GM23248 (cell line): ENCODE measurements around the gene HDAC3. TPM values are rescaled to one million over a fixed set of nuclear protein-coding genes. Genes with fewer than 3 reads are reported as not detected.

Experiments used
- DNase-seq: peaks from one replicate; pipeline ENCODE4 v3.0.0-alpha.2; 2015
- H2AFZ ChIP-seq: fragments of 200-600 bp; sonication (generic); 2 replicates; pipeline ENCODE4 v1.6.1; 2016; ENCODE audit warnings: antibody characterized with exemption
- H3F3A ChIP-seq: fragments of 200-600 bp; sonication (generic); 2 replicates; pipeline ENCODE4 v1.6.1; 2016; ENCODE audit warnings: mild to moderate bottlenecking, antibody characterized with exemption, mixed run types; ENCODE audit not compliant: insufficient read depth
- H3K27ac ChIP-seq: fragments of 200-600 bp; sonication (generic); 2 replicates; pipeline ENCODE4 v1.5.1; 2016; ENCODE audit warnings: mild to moderate bottlenecking
- H3K27me3 ChIP-seq: fragments of 200-600 bp; sonication (generic); replicated peaks from 2 replicates; pipeline ENCODE4 v1.6.1; 2016; ENCODE audit warnings: mild to moderate bottlenecking; ENCODE audit not compliant: insufficient read depth
- H3K36me3 ChIP-seq: fragments of 200-600 bp; sonication (generic); 2 replicates; pipeline ENCODE4 v1.6.1; 2016; ENCODE audit warnings: low read depth, mild to moderate bottlenecking
- H3K4me1 ChIP-seq: fragments of 200-600 bp; sonication (generic); 2 replicates; pipeline ENCODE4 v1.6.1; 2016; ENCODE audit warnings: mild to moderate bottlenecking; ENCODE audit not compliant: insufficient read depth
- H3K4me2 ChIP-seq: fragments of 200-600 bp; sonication (generic); one replicate; pipeline ENCODE4 v1.6.1; 2016; ENCODE audit warnings: mild to moderate bottlenecking; ENCODE audit not compliant: unreplicated experiment
- H3K4me3 ChIP-seq: fragments of 200-600 bp; sonication (generic); 2 replicates; pipeline ENCODE4 v1.5.1; 2016; ENCODE audit warnings: mild to moderate bottlenecking
- H3K79me2 ChIP-seq: fragments of 200-600 bp; sonication (generic); 2 replicates; pipeline ENCODE4 v1.6.1; 2016; ENCODE audit warnings: mild to moderate bottlenecking; ENCODE audit not compliant: insufficient read depth
- H3K9ac ChIP-seq: fragments of 200-600 bp; sonication (generic); 2 replicates; pipeline ENCODE4 v1.6.1; 2016; ENCODE audit warnings: mild to moderate bottlenecking
- H3K9me2 ChIP-seq: fragments of 200-600 bp; sonication (generic); 2 replicates; pipeline ENCODE4 v1.6.1; 2016; ENCODE audit warnings: mixed run types, mild to moderate bottlenecking, moderate library complexity; ENCODE audit not compliant: insufficient read depth
- H3K9me3 ChIP-seq: fragments of 200-600 bp; sonication (generic); one replicate; pipeline ENCODE4 v1.6.1; 2017; ENCODE audit warnings: low read depth
- H4K20me1 ChIP-seq: fragments of 200-600 bp; sonication (generic); 2 replicates; pipeline ENCODE4 v1.6.0; 2016; ENCODE audit not compliant: insufficient read depth
- EZH2 ChIP-seq: fragments of 200-600 bp; sonication (generic); IDR thresholded peaks from 2 replicates; pipeline ENCODE4 v1.6.1; 2018; ENCODE audit warnings: antibody characterized with exemption, mild to moderate bottlenecking; ENCODE audit not compliant: insufficient read depth, poor library complexity, severe bottlenecking
- EZH2phosphoT487 ChIP-seq: fragments of 200-600 bp; sonication (generic); IDR thresholded peaks from 2 replicates; pipeline ENCODE4 v1.6.1; 2018; ENCODE audit warnings: antibody characterized with exemption, moderate library complexity, mild to moderate bottlenecking, low read depth; ENCODE audit not compliant: insufficient read depth
- WGBS, 2 experiments: methylation state at CpG; one replicate each; pipeline ENCODE4 v1.1.6; 2015 to 2017; ENCODE audit warnings: low lambda C conversion rate in 2 of 2, low coverage in 1 of 2; ENCODE audit errors: missing lambda C conversion rate in 2 of 2; 5-methylcytosine and 5-hydroxymethylcytosine counted together
- in situ Hi-C: fragments of 300-500 bp; cut with MboI; formaldehyde crosslinking; loops from 2 replicates; pipeline ENCODE4 v1.15.0; 2020
- polyA plus RNA-seq: library from polyadenylated mRNA; unstranded; fragments of >200 nt; fragmentation: Nextera tagmentation; extraction: Ambion mirVana; gene quantifications from 2 replicates; pipeline ENCODE4 v1.2.1, GENCODE V29; 2016
- total RNA-seq: library from RNA; depleted of rRNA; stranded (reverse); fragments of >200 nt; shearing (Covaris generic); gene quantifications from 2 replicates; pipeline ENCODE4 v1.2.3, GENCODE V29; 2014

Gene HDAC3
- total and polyA plus RNA-seq, 2 experiments from 2014 or later: 53.2 to 62.9 TPM

DNA sequence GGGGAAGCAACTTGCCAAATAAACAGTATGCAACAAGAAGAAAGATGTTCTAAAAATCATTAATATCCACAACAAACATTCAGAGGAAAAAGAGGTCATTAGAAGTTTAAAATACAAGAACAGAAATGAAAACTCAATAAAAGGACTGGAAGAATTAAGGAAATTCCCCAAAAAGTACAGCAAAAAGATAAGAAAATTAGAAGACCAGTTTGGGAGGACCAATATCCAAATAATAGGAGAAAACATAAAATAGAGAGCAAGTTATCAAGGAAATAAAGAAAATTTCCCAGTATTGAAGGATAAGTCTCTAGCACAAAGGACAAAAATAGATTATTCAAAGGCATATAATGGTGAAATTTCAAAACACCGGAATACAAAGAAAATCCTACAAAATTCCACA lies 39.8 kb downstream of the HDAC3 start:
- Histone ChIP-seq H3K4me2 (no peak overlapping the region), H3K36me3 (no peaks in the 10 kb centered on the region), H3K27me3 (no peaks in the 10 kb centered on the region), H3K4me3 (no peak overlapping the region), H3K4me1 (peaks cover 18% of the 10 kb centered on the region), H3K9ac (no peak overlapping the region), H3F3A (peaks cover 25% of the 10 kb centered on the region), H2AFZ (no peak overlapping the region), H3K9me2 (no peaks in the 10 kb centered on the region), H3K79me2 (peaks cover 98% of the 10 kb centered on the region), H3K27ac (no peak overlapping the region), H4K20me1 (no peaks in the 10 kb centered on the region), H3K9me3 (no peaks in the 10 kb centered on the region)
- in situ Hi-C loops: no loop called here
- TF ChIP-seq EZH2: no peak
- TF ChIP-seq EZH2phosphoT487: no peak
- 97 to 100% methylated on average over 1 of the region's 1 CpG for WGBS, 2 experiments
- no peak for DNase-seq

DNA sequence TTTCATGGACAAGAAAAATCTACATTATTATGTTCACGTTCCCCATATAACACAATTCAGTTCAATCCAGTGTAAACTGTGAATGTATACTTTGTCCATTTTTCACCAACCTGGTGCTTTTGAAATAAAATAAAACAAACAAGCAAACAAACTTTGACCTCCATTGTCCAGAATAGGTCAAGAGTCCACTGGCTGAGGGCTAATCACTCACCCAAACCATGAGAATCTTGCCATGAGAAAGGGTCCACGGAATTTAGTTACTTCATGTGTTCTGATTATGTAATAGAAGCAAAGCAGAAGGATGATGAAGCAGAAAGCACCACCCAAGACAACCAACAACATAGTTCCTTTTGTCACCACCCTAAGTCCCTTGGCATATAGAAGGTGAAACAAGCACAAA lies 46.5 kb downstream of the HDAC3 start:
- DNase-seq: no peak
- TF ChIP-seq EZH2phosphoT487: no peak
- no peak for TF ChIP-seq EZH2
- in situ Hi-C loops: no loop called here
- Histone ChIP-seq H3K9me2 (no peaks in the 10 kb centered on the region), H4K20me1 (0 out of 2 replicates have a peak, but pooled peaks cover 2% of the 10 kb centered on the region), H3K9me3 (no peaks in the 10 kb centered on the region), H2AFZ (no peak overlapping the region), H3K4me2 (no peak overlapping the region), H3K36me3 (peaks cover 17% of the 10 kb centered on the region; the same call in 1 of the 2 replicates), H3K27ac (no peak overlapping the region), H3K4me3 (no peak overlapping the region), H3F3A (peaks cover 8% of the 10 kb centered on the region; the same call in 1 of the 2 replicates), H3K4me1 (no peaks in the 10 kb centered on the region), H3K27me3 (no peaks in the 10 kb centered on the region), H3K79me2 (peaks cover 78% of the 10 kb centered on the region), H3K9ac (no peak overlapping the region)
- 73 to 75% methylated on average over 2 of the region's 2 CpGs for WGBS, 2 experiments

DNA sequence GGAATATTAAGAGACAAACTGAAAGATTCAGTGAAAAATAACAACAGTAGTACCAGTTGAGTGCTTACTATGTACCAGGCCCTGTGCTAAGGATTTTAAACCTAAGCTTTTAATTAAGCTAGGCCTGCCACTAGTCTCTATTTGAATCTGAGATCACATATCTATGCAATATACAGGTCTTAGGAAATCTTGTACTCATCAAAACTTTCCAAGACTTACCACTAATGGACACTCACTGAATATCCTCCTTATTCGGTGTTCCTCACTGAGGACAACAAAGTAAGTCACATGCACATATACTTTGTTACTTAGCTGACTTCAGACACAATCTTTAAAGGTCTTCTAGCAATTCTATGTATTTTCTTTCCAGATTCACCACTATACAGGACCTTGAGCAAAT lies 50.4 kb downstream of the HDAC3 start:
- H3K79me2 ChIP-seq: peaks cover 42% of the 10 kb centered on the region
- H3K27ac ChIP-seq: no peak overlapping the region
- 97 to 100% methylated on average over 1 of the region's 1 CpG for WGBS, 2 experiments
- no peaks in the 10 kb centered on the region for H3K27me3 ChIP-seq
- no peak overlapping the region for H3K9ac ChIP-seq
- TF ChIP-seq EZH2phosphoT487: no peak
- TF ChIP-seq EZH2: no peak
- H2AFZ ChIP-seq: no peak overlapping the region
- in situ Hi-C loops: no loop called here
- no peaks in the 10 kb centered on the region for H3F3A ChIP-seq
- H3K9me3 ChIP-seq: no peaks in the 10 kb centered on the region
- H3K4me1 ChIP-seq: no peaks in the 10 kb centered on the region
- DNase-seq: no peak
- no peak overlapping the region for H3K4me3 ChIP-seq
- no peak overlapping the region for H3K4me2 ChIP-seq
- H3K36me3 ChIP-seq: peaks cover 41% of the 10 kb centered on the region
- H4K20me1 ChIP-seq: 0 out of 2 replicates have a peak, but pooled peaks cover 2% of the 10 kb centered on the region
- H3K9me2 ChIP-seq: no peaks in the 10 kb centered on the region

DNA sequence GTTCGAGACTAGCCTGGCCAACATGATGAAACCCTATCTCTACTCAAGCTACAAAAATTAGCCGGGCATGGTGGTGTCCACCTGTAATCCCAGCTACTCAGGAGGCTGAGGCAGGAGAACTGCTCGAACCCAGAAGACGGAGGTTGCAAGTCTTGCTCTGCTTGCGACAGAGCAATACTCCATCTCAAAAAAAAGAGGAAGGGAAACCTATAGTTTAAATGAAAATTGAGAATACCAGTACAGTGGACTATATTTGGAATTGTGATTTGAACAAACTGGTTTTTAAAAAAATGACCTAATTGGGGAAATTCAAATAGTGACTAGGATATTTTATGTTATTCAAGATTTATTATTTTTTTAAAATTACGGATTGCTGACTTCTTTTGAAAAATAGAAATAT lies 51.1 kb downstream of the HDAC3 start:
- peaks cover 47% of the 10 kb centered on the region for H3K36me3 ChIP-seq
- H2AFZ ChIP-seq: no peak overlapping the region
- no peaks in the 10 kb centered on the region for H3K9me2 ChIP-seq
- peaks cover 35% of the 10 kb centered on the region for H3K79me2 ChIP-seq
- peaks cover 2% of the 10 kb centered on the region; the same call in 1 of the 2 replicates for H4K20me1 ChIP-seq
- H3K27ac ChIP-seq: no peak overlapping the region
- H3K9me3 ChIP-seq: no peaks in the 10 kb centered on the region
- H3K4me3 ChIP-seq: no peak overlapping the region
- H3K27me3 ChIP-seq: no peaks in the 10 kb centered on the region
- DNase-seq: no peak
- no peak overlapping the region for H3K4me2 ChIP-seq
- in situ Hi-C loops: no loop called here
- H3K4me1 ChIP-seq: no peaks in the 10 kb centered on the region
- H3K9ac ChIP-seq: no peak overlapping the region
- WGBS, 2 experiments: 92% methylated on average over 6 of the region's 6 CpGs
- H3F3A ChIP-seq: no peaks in the 10 kb centered on the region
- TF ChIP-seq EZH2phosphoT487 (no peak), EZH2 (no peak)

DNA sequence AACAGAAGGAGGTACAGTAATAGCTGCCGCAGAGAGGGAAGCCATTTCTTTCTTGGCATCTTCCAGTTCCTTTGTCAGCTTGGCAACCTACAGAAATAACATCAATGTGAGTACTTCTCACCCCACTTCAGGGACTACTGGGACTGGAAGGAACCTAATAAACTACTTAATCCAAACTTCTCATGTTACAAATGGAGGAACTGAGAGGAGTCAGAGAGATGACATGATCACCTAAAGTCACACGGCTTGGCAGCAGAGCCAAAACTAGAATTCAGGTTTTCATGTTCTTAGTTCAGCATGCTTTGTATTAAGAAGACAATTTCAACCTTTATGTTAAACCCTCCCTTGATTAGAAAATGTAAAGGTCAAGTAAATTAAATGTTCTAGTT lies 62.5 kb downstream of the HDAC3 start:
- 89 to 95% methylated on average over 2 of the region's 2 CpGs for WGBS, 2 experiments
- no peaks in the 10 kb centered on the region for H3K9me3 ChIP-seq
- no peaks in the 10 kb centered on the region for H3F3A ChIP-seq
- no peaks in the 10 kb centered on the region for H3K27me3 ChIP-seq
- H3K79me2 ChIP-seq: no peaks in the 10 kb centered on the region
- TF ChIP-seq EZH2phosphoT487 (no peak), EZH2 (no peak)
- no peak overlapping the region for H3K4me3 ChIP-seq
- no peaks in the 10 kb centered on the region for H4K20me1 ChIP-seq
- H3K4me2 ChIP-seq: no peak overlapping the region
- DNase-seq: no peak
- no peaks in the 10 kb centered on the region for H3K9me2 ChIP-seq
- H3K9ac ChIP-seq: no peak overlapping the region
- H3K36me3 ChIP-seq: peaks cover 58% of the 10 kb centered on the region
- no peaks in the 10 kb centered on the region for H3K4me1 ChIP-seq
- H2AFZ ChIP-seq: no peak overlapping the region
- in situ Hi-C loops: no loop called here
- no peak overlapping the region for H3K27ac ChIP-seq
